Mucosa of descending colon (tissue), 3 donors: Measurements from ENCODE around the gene CYP4Z1. TPM values are rescaled to one million over a fixed set of nuclear protein-coding genes. Genes with fewer than 3 reads are reported as not detected.

Experiments used
- total RNA-seq, 3 donors: library from RNA; stranded (reverse); fragmentation: NEBNext Ultra II Directional in 2 of 3; extraction: Animal tissue kit (Norgen Biotek cat#: 25700) in 2 of 3; gene quantifications; one replicate each; pipeline versions ENCODE4 v1.2.1 to v1.2.4, GENCODE V29; 2021 to 2023
- donor health status: DM: no; HTN: no; CAD: no; lungs with moderate emphysema.
- donor health status: DM: no; HTN: no; CAD: no.
- donor health status: DM: no; HTN: yes; CAD: no.

Gene CYP4Z1
- total RNA-seq, 3 donors from 2014 or later: 0.19 to 0.55 TPM; not detected in 1

Other genes with a start within 250 kb of the CYP4Z1 start
- gene CYP4A11, start 125.8 kb upstream of the CYP4Z1 start, total RNA-seq: not detected
- 1 to 10 TPM in 2 of 3 donors, under 1 TPM in 1; 0.75 to 3.0 (median 1.2) TPM for gene CYP4X1, start 43.6 kb upstream of the CYP4Z1 start, total RNA-seq
- not detected for gene CYP4A22, start 70.2 kb downstream of the CYP4Z1 start, total RNA-seq
- gene PDZK1IP1, start 122.8 kb downstream of the CYP4Z1 start, total RNA-seq: 100 to 1,000 TPM in 1 of 3 donors, 10 to 100 TPM in 2; 40.9 to 173 (median 64.4) TPM
- 1 to 10 TPM; 1.2 to 3.0 (median 2.4) TPM for gene TAL1, start 165.0 kb downstream of the CYP4Z1 start, total RNA-seq
- 10 to 100 TPM in 1 of 3 donors, 1 to 10 TPM in 2; 4.8 to 13.1 (median 9.6) TPM for gene STIL, start 246.9 kb downstream of the CYP4Z1 start, total RNA-seq